HG02678 (cell line): ENCODE data around the gene TAF8.
"Not testable (repeated sequence)": the region's sequence is repeated elsewhere in the genome, so short reads cannot be mapped to it uniquely, and the experiment has no call there.

Source experiments
- ATAC-seq: cut with Tn5 transposase; IDR thresholded peaks from one replicate; pipeline ENCODE4 v1.9.1; 2021; ENCODE audit warnings: mild to moderate bottlenecking, moderate library complexity; ENCODE audit not compliant: unreplicated experiment

The TAF8 gene

GRCh38 chr6:42028234-42029061 lies 21.9 kb upstream of the TAF8 start:
- no peak for ATAC-seq

- ATAC-seq: no peak
Measured at GRCh38 chr6:42029062-42029685, 21.1 kb upstream of the TAF8 start.

- ATAC-seq: no peak
Measured at GRCh38 chr6:42029881-42030280, 20.4 kb upstream of the TAF8 start.

GRCh38 chr6:42030585-42031506 lies 19.5 kb upstream of the TAF8 start:
- no peak for ATAC-seq

GRCh38 chr6:42032366-42032765 lies 18.0 kb upstream of the TAF8 start:
- ATAC-seq: no peak

GRCh38 chr6:42037669-42038068 lies 12.7 kb upstream of the TAF8 start:
- ATAC-seq: not testable (repeated sequence)

- no peak for ATAC-seq
Measured at GRCh38 chr6:42038163-42038562, 12.2 kb upstream of the TAF8 start.

- no peak for ATAC-seq
Measured at GRCh38 chr6:42038811-42039408, 11.4 kb upstream of the TAF8 start.

GRCh38 chr6:42040856-42041480 lies 9.4 kb upstream of the TAF8 start:
- ATAC-seq: no peak

- ATAC-seq: no peak
Measured at GRCh38 chr6:42041481-42042053, 8.8 kb upstream of the TAF8 start.

GRCh38 chr6:42042108-42042507 lies 8.2 kb upstream of the TAF8 start:
- ATAC-seq: no peak

- peak; percentile 42 for ATAC-seq
Measured at GRCh38 chr6:42043787-42044475, 6.4 kb upstream of the TAF8 start.

- ATAC-seq: peak; percentile 22
Measured at GRCh38 chr6:42045538-42046460, 4.5 kb upstream of the TAF8 start.

- no peak for ATAC-seq
Measured at GRCh38 chr6:42046464-42047212, 3.7 kb upstream of the TAF8 start.

- ATAC-seq: no peak
Measured at GRCh38 chr6:42047213-42047590, 3.1 kb upstream of the TAF8 start.

- ATAC-seq: no peak
Measured at GRCh38 chr6:42047790-42048405, 2.4 kb upstream of the TAF8 start.

GRCh38 chr6:42049116-42049809 lies 1.1 kb upstream of the TAF8 start:
- ATAC-seq: no peak
